Transverse colon (tissue), 4 donors: Measurements from ENCODE around the gene DNAJC3. TPM values are rescaled to one million over a fixed set of nuclear protein-coding genes. Genes with fewer than 3 reads are reported as not detected.
"Not testable (repeated sequence)": the region's sequence is repeated elsewhere in the genome, so short reads cannot be mapped to it uniquely, and the experiment has no call there.

ENCODE experiments used
- DNase-seq: peaks from one replicate; pipeline ENCODE4 v3.0.0-alpha.2; 2019
- H3K27ac ChIP-seq, 4 donors: fragments of 200-600 bp; sonication (generic); 2 replicates each; pipeline ENCODE4 v1.5.1; 2016 to 2018; ENCODE audit warnings: inconsistent platforms in 4 of 4
- H3K27me3 ChIP-seq: fragments of 200-600 bp; sonication (generic); 2 replicates; pipeline ENCODE4 v1.5.1; 2017; ENCODE audit warnings: inconsistent platforms
- H3K36me3 ChIP-seq, 4 donors: fragments of 200-600 bp; sonication (generic); 2 replicates each; pipeline ENCODE4 v1.5.1; 2017 to 2019; ENCODE audit warnings: inconsistent platforms in 4 of 4
- H3K4me1 ChIP-seq, 4 donors: fragments of 200-600 bp; sonication (generic); 2 replicates each; pipeline ENCODE4 v1.5.1; 2017 to 2020; ENCODE audit warnings: inconsistent platforms in 4 of 4
- H3K4me3 ChIP-seq, 4 donors: fragments of 200-600 bp; sonication (generic); 1 replicate in 1 of 4; 2 replicates in 3 of 4; pipeline versions ENCODE4 v1.5.1 to v1.6.1; 2017 to 2019; ENCODE audit warnings: inconsistent platforms in 4 of 4
- H3K9me3 ChIP-seq, 2 donors: fragments of 200-600 bp; sonication (generic); 2 replicates each; pipeline ENCODE4 v1.5.1; 2017 to 2019; ENCODE audit warnings: inconsistent platforms in 2 of 2
- EP300 ChIP-seq: sonication (generic); formaldehyde crosslinking; IDR thresholded peaks from one replicate; pipeline ENCODE4 v1.6.1; 2017; ENCODE audit warnings: antibody characterized with exemption, low read depth
- POLR2A ChIP-seq: fragments of 450-650 bp; IDR thresholded peaks from one replicate; pipeline ENCODE4 v1.6.1; 2016; ENCODE audit warnings: antibody characterized with exemption, mild to moderate bottlenecking, moderate library complexity
- POLR2AphosphoS5 ChIP-seq, 3 donors: sonication (generic); formaldehyde crosslinking; IDR thresholded peaks; one replicate each; pipeline ENCODE4 v1.6.1; 2016; ENCODE audit warnings: antibody characterized with exemption in 3 of 3
- WGBS, 2 donors: methylation state at CpG; one replicate each; pipeline ENCODE4 v1.1.5; 2018; ENCODE audit warnings: low coverage in 1 of 2; 5-methylcytosine and 5-hydroxymethylcytosine counted together
- in situ Hi-C, 4 donors: fragments of 200-750 bp; cut with MboI; loops; one replicate each; pipeline versions ENCODE4 v1.15.0 to v1.15.1; 2017; ENCODE audit warnings: low sequenced_read_pairs in 3 of 4, low pct_ligation_motif_present in 1 of 4, low pct_unique_long_range_greater_than_20kb in 1 of 4
- intact Hi-C: fragments of 100-400 bp; cut with DNase I; formaldehyde crosslinking; loops from one replicate; pipeline ENCODE4 v1.15.1; 2023; ENCODE audit warnings: low total_unique reads
- total RNA-seq, 4 donors: library from RNA; depleted of rRNA; stranded (reverse); fragments of >200 nt; gene quantifications; one replicate each; pipeline ENCODE4 v1.1.0, GENCODE V29; 2016
- TF ChIP-seq, protein P1 (sequence below), 5 experiments: fragments of 200-600 bp in 3 of 5; fragments of 450-650 bp in 2 of 5; sonication (generic) in 3 of 5; IDR thresholded peaks; 1 replicate in 2 of 5; 2 replicates in 3 of 5; pipeline ENCODE4 v1.5.1; 2016 to 2017; ENCODE audit warnings: antibody characterized with exemption in 5 of 5, inconsistent platforms in 3 of 5, mild to moderate bottlenecking in 2 of 5, moderate library complexity in 1 of 5

The DNAJC3 gene
- total RNA-seq, 4 donors from 2014 or later = 22.8 to 49.7 (median 35.5) TPM

DNA sequence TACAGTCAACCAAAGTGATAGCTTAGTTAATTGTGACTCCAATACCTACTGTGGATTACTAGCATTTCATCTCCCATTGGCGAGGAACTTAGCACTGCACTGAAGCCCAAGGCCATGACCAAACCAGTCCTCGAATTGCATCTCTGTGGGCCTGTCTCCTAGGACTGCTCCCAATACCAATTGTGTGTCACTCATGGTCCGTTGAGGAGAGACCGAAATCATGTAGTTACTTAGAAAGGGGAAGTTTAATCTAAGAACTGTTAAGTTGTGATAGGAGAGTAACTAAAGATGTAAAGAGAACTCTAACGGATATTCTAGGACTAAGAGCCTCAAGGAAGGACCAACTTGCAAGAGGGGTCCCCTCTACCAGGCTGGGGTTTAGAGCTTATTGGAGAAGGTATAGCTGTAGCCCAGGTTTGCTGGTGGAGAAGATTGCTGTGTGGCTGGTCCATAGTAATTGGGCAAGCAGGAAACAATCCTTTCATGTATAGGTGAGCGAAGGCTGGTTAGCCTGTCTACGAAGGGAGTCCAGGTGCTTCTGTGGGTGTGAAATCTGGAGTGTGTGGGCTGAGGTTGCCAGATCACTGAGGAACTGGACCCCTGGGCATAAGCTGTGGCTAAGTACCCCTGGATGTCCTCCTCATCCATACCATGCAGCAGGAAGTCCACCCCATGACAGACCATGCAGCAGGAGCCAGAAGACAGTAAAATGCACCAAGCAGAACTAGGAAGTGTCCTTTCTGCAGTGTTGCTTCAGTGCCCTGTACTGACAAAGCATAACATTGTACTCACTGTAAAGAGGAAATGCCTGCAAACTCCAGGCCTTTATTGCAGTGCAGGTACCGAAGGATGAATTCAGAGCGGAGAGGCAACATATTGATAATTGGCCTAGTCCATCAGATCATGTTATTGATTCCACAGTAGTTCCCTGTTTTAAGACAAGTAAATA is 30.8 kb downstream of the DNAJC3 start:
- no peaks in the 10 kb centered on the region for H3K9me3 ChIP-seq
- DNase-seq = no peak
- H3K4me3 ChIP-seq = no peak overlapping the region
- H3K27me3 ChIP-seq = no peaks in the 10 kb centered on the region
- H3K36me3 ChIP-seq = peaks cover 0 to 24% (median 7%) of the 10 kb centered on the region in 4 donors
- TF ChIP-seq POLR2A = no peak
- TF ChIP-seq, protein P1, sequence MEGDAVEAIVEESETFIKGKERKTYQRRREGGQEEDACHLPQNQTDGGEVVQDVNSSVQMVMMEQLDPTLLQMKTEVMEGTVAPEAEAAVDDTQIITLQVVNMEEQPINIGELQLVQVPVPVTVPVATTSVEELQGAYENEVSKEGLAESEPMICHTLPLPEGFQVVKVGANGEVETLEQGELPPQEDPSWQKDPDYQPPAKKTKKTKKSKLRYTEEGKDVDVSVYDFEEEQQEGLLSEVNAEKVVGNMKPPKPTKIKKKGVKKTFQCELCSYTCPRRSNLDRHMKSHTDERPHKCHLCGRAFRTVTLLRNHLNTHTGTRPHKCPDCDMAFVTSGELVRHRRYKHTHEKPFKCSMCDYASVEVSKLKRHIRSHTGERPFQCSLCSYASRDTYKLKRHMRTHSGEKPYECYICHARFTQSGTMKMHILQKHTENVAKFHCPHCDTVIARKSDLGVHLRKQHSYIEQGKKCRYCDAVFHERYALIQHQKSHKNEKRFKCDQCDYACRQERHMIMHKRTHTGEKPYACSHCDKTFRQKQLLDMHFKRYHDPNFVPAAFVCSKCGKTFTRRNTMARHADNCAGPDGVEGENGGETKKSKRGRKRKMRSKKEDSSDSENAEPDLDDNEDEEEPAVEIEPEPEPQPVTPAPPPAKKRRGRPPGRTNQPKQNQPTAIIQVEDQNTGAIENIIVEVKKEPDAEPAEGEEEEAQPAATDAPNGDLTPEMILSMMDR (IDR thresholded peaks at IDR 0.05) = no peak
- TF ChIP-seq EP300 = no peak
- TF ChIP-seq POLR2AphosphoS5 (IDR thresholded peaks at IDR 0.05) = no peak
- in situ Hi-C loops = no loop called here
- no peak overlapping the region for H3K27ac ChIP-seq
- intact Hi-C loops = no loop called here
- H3K4me1 ChIP-seq = peaks cover 0 to 5% (median 0%) of the 10 kb centered on the region in 4 donors
- WGBS, 2 donors = 88% methylated on average over 9 of the region's 9 CpGs; no CpG with 5 or more reads in 1 of the 2 donors

DNA sequence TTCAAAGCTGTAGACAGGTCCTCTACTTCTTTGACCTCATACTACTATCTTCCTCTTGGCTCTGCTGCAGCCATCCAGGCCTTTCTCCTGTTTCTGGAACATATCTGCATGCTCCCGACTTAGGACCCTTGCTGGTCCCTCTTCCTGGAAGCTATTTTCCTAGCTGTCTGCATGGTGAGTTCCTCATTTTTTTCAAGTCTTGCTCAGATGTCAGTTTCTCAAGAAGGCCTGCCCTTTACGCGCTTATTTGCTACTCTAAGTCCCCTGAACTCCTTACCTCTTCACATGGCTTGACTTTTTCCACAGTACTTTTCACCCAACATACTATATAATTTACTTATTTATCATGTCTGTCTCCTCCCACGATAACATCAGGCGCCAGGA is 31.4 kb downstream of the DNAJC3 start:
- Histone ChIP-seq H3K27me3 (no peaks in the 10 kb centered on the region), H3K27ac (no peak overlapping the region), H3K9me3 (no peaks in the 10 kb centered on the region), H3K4me3 (no peak overlapping the region), H3K4me1 (peaks cover 0 to 5% (median 0%) of the 10 kb centered on the region in 4 donors), H3K36me3 (peaks cover 0 to 28% (median 12%) of the 10 kb centered on the region in 4 donors)
- intact Hi-C loops = no loop called here
- no peak for DNase-seq
- in situ Hi-C loops = no loop called here
- 82 to 88% methylated on average over 5 of the region's 5 CpGs for WGBS, 2 donors
- TF ChIP-seq, protein P1 (IDR thresholded peaks at IDR 0.05) = no peak
- no peak for TF ChIP-seq POLR2AphosphoS5 (IDR thresholded peaks at IDR 0.05)

DNA sequence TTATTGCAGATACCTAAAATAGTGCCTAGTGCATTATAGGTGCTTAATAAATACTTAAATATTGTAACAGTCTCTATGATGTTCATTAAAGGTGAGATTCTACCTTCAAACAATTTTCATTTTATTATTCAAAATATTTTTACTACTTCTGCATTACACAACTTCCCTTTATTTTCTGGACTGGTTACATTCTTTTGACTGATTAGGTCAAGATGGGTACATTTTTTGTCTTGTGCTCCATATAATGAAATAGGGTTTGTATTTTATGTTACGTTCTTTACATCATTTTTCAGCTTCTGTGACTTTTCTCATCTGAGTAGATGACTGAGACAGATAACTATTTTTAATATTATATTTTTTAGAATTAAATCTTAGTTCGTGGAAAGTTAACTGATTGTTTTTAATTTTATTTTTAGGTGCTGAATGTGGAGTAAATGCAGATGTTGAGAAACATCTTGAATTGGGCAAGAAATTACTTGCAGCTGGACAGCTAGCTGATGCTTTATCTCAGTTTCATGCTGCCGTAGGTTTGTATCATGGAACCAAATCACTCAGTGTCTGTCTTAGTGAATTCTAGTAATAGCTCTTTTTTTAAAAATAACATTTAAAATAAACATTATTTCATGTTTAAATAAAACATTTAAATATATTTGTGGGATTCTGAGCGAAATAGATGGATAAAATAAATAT is 32.0 kb downstream of the DNAJC3 start:
- H3K27me3 ChIP-seq = no peaks in the 10 kb centered on the region
- TF ChIP-seq POLR2AphosphoS5 (IDR thresholded peaks at IDR 0.05) (no peak), EP300 (no peak), POLR2A (no peak)
- TF ChIP-seq, protein P1 (IDR thresholded peaks at IDR 0.05) = no peak
- peaks cover 0 to 28% (median 15%) of the 10 kb centered on the region in 4 donors for H3K36me3 ChIP-seq
- in situ Hi-C loops (no loop called here), intact Hi-C loops (no loop called here)
- 85 to 93% methylated on average over 4 of the region's 4 CpGs for WGBS, 2 donors
- no peak overlapping the region for H3K4me3 ChIP-seq
- DNase-seq = no peak
- peaks cover 0 to 5% (median 0%) of the 10 kb centered on the region in 4 donors for H3K4me1 ChIP-seq
- H3K27ac ChIP-seq = no peak overlapping the region
- no peaks in the 10 kb centered on the region for H3K9me3 ChIP-seq

- intact Hi-C loops = no loop called here
- TF ChIP-seq, protein P1 (IDR thresholded peaks at IDR 0.05) = no peak
- no peak for TF ChIP-seq POLR2AphosphoS5 (IDR thresholded peaks at IDR 0.05)
- no peak for TF ChIP-seq POLR2A
- TF ChIP-seq EP300 = no peak
Measured at GRCh38 chr13:95710313-95710712, 33.4 kb downstream of the DNAJC3 start.

DNA sequence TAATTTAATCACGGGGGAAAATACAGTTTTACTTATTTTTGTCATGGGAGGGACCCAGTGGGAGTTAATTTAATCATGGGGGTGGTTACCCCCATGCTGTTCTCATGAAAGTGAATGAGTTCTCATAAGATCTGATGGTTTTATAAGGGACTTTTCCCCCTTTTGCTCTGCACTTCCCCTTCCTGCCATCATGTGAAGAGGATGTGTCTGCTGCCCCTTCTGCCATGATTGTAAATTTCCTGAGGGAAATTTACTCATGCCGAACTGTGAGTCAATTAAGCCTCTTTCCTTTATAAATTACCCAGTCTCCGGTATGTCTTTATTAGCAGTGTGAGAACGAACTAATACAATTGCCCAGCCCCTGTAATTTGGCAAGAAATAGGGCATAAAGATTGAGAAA is 35.9 kb downstream of the DNAJC3 start:
- in situ Hi-C loops, H3K27me3 ChIP-seq, intact Hi-C loops, DNase-seq, H3K27ac ChIP-seq, H3K9me3 ChIP-seq, H3K4me3 ChIP-seq, H3K4me1 ChIP-seq: not testable (repeated sequence)
- H3K36me3 ChIP-seq = peaks cover 0 to 28% (median 15%) of the 10 kb centered on the region in 4 donors
- WGBS, 2 donors = 86 to 94% methylated on average over 4 of the region's 4 CpGs

More at GRCh38 chr13:95710313-95710712, 33.4 kb downstream of the DNAJC3 start:
- no peaks in the 10 kb centered on the region for H3K27me3 ChIP-seq
- H3K4me3 ChIP-seq = no peak overlapping the region
- in situ Hi-C loops = no loop called here
- no peak overlapping the region for H3K27ac ChIP-seq
- H3K4me1 ChIP-seq = peaks cover 0 to 5% (median 0%) of the 10 kb centered on the region in 4 donors
- WGBS, 2 donors = 73 to 100% methylated on average over 2 of the region's 2 CpGs
- no peaks in the 10 kb centered on the region for H3K9me3 ChIP-seq
- no peak for DNase-seq
- H3K36me3 ChIP-seq = peaks cover 0 to 28% (median 15%) of the 10 kb centered on the region in 4 donors
